HepG2 (cell line): ENCODE results near the gene LRRC8D. TPM values are rescaled to one million over a fixed set of nuclear protein-coding genes. Genes with fewer than 3 reads are reported as not detected.

Experiments used
- ATAC-seq: fragments of 200-7000 bp; cut with Tn5 transposase; 3 replicates; pipeline ENCODE4 v1.9.1; 2020; ENCODE audit warnings: mild to moderate bottlenecking, moderate library complexity
- BruUV-seq: library from RNA; stranded (reverse); fragments of 400-500 nt; replicated peaks from 2 replicates; lab custom pipeline; 2021; lab: Mats Ljungman, UMichigan
- CTCF ChIA-PET: fragments of 300-600 bp; formaldehyde crosslinking; extraction: SDS; loops from one replicate; lab custom pipeline; 2021; ENCODE audit warnings: low total read pairs, inconsistent platforms, low intra/inter-chr PET ratio; lab: Yijun Ruan, JAX
- POLR2A ChIA-PET: fragments of 350-600 bp; sonication (Branson Sonifier 250); formaldehyde crosslinking; loops from one replicate; lab custom pipeline; 2020; ENCODE audit warnings: antibody characterized with exemption, inconsistent platforms; lab: Yijun Ruan, JAX
- DNase-seq: peaks from one replicate; pipeline ENCODE4 v3.0.0-alpha.2; 2015; ENCODE audit warnings: low spot score
- FAIRE-seq: peaks from 3 replicates; lab custom pipeline; 2011; peaks lifted over from hg19 to GRCh38; lab: Jason Lieb, UNC
- H2AFZ ChIP-seq: one replicate; pipeline ENCODE4 v1.6.1; 2011; ENCODE audit warnings: low read length, inconsistent platforms
- H3K27ac ChIP-seq: fragments of 300-600 bp; 3 replicates; pipeline ENCODE4 v1.8.0; 2011; ENCODE audit warnings: mixed run types, mild to moderate bottlenecking, mixed read lengths, low read length, inconsistent platforms; ENCODE audit not compliant: insufficient read depth; ENCODE audit errors: extremely low read length
- H3K27me3 ChIP-seq, 2 experiments: fragments of 200-600 bp in 1 of 2; 2 replicates in 1 of 2; 3 replicates in 1 of 2; pipeline versions ENCODE4 v1.6.0 to v1.8.0; 2011; ENCODE audit warnings: low read length in 2 of 2, mild to moderate bottlenecking in 2 of 2, moderate library complexity in 2 of 2, inconsistent platforms in 1 of 2; ENCODE audit not compliant: insufficient read depth in 2 of 2, control insufficient read depth in 1 of 2
- H3K36me3 ChIP-seq, 2 experiments: fragments of 200-600 bp in 1 of 2; replicated peaks in 1 of 2; 2 replicates in 1 of 2; 3 replicates in 1 of 2; pipeline versions ENCODE4 v1.5.1 to v1.8.0; 2011; ENCODE audit warnings: low read length in 2 of 2, inconsistent platforms in 1 of 2; ENCODE audit not compliant: insufficient read depth in 2 of 2, control insufficient read depth in 1 of 2
- H3K4me1 ChIP-seq: 2 replicates; pipeline ENCODE4 v1.5.1; 2012; ENCODE audit warnings: low read length, inconsistent platforms; ENCODE audit not compliant: insufficient read depth
- H3K4me2 ChIP-seq: 2 replicates; pipeline ENCODE4 v1.6.0; 2011; ENCODE audit warnings: low read depth, low read length, inconsistent platforms
- H3K4me3 ChIP-seq, 3 experiments: fragments of 200-600 bp in 1 of 3; sonication (generic), shearing (Covaris generic) in 1 of 3; replicated peaks in 1 of 3; 2 replicates each; pipeline ENCODE4 v1.5.1; 2011 to 2016; ENCODE audit warnings: low read length in 3 of 3, inconsistent platforms in 2 of 3, low read depth in 2 of 3, mild to moderate bottlenecking in 2 of 3, control low read depth in 1 of 3, mixed read lengths in 1 of 3; ENCODE audit not compliant: insufficient read depth in 1 of 3
- H3K79me2 ChIP-seq: one replicate; pipeline ENCODE4 v1.6.1; 2011; ENCODE audit warnings: low read length, inconsistent platforms; ENCODE audit not compliant: insufficient read depth
- H3K9ac ChIP-seq: 2 replicates; pipeline ENCODE4 v1.6.0; 2011; ENCODE audit warnings: mild to moderate bottlenecking, low read depth, low read length, inconsistent platforms; ENCODE audit not compliant: insufficient read depth
- H3K9me3 ChIP-seq: 2 replicates; pipeline ENCODE4 v1.5.1; 2012; ENCODE audit warnings: mild to moderate bottlenecking, low read length
- H4K20me1 ChIP-seq: 2 replicates; pipeline ENCODE4 v1.6.0; 2011; ENCODE audit warnings: inconsistent platforms, mild to moderate bottlenecking, low read length, moderate library complexity; ENCODE audit not compliant: insufficient read depth
- ARNTL ChIP-seq: sonication (generic); formaldehyde crosslinking; IDR thresholded peaks from 2 replicates; pipeline ENCODE4 v1.4.0; 2020; ENCODE audit warnings: mild to moderate bottlenecking, missing genetic modification reagents
- ASH2L ChIP-seq: fragments of 300-600, 200-600 bp; sonication (generic); IDR thresholded peaks from 2 replicates; pipeline ENCODE4 v1.7.0; 2017; ENCODE audit warnings: low read depth, mild to moderate bottlenecking, moderate library complexity, mixed read lengths, low read length; ENCODE audit not compliant: insufficient read length
- CEBPB ChIP-seq: IDR thresholded peaks from 2 replicates; pipeline ENCODE4 v1.6.1; 2011; ENCODE audit warnings: low read depth, low read length, improper control_type of control experiment, borderline replicate concordance
- CEBPZ ChIP-seq: IDR thresholded peaks from 2 replicates; pipeline ENCODE4 v1.6.1; 2012; ENCODE audit warnings: low read length, improper control_type of control experiment
- DPF2 ChIP-seq: sonication (generic); formaldehyde crosslinking; IDR thresholded peaks from 2 replicates; pipeline ENCODE4 v1.4.0; 2020; ENCODE audit warnings: mild to moderate bottlenecking, low read depth, missing genetic modification reagents, borderline replicate concordance
- GATAD1 ChIP-seq: IDR thresholded peaks from 2 replicates; pipeline ENCODE4 v1.6.1; 2016; ENCODE audit warnings: missing genetic modification reagents, missing compliant biosample characterization
- HHEX ChIP-seq: IDR thresholded peaks from 2 replicates; pipeline ENCODE4 v1.6.1; 2016; ENCODE audit warnings: control low read depth
- MAFG ChIP-seq: sonication (generic); formaldehyde crosslinking; IDR thresholded peaks from 2 replicates; pipeline ENCODE4 v1.5.1; 2020; ENCODE audit warnings: mild to moderate bottlenecking, missing genetic modification reagents
- MEF2D ChIP-seq: sonication (generic); formaldehyde crosslinking; IDR thresholded peaks from 2 replicates; pipeline ENCODE4 v1.5.1; 2020; ENCODE audit warnings: mild to moderate bottlenecking, missing genetic modification reagents
- PRDM4 ChIP-seq: sonication (generic); formaldehyde crosslinking; IDR thresholded peaks from 2 replicates; pipeline ENCODE4 v1.9.0; 2021; ENCODE audit warnings: missing genetic modification reagents, borderline replicate concordance
- PRMT3 ChIP-seq: sonication (generic); formaldehyde crosslinking; IDR thresholded peaks from 2 replicates; pipeline ENCODE4 v1.8.1; 2022; ENCODE audit warnings: low read depth, mild to moderate bottlenecking, moderate library complexity, missing genetic modification reagents, borderline replicate concordance
- SAP130 ChIP-seq: IDR thresholded peaks from 2 replicates; pipeline ENCODE4 v1.6.1; 2016; ENCODE audit warnings: low read depth
- SNAPC2 ChIP-seq: sonication (generic); formaldehyde crosslinking; IDR thresholded peaks from 2 replicates; pipeline ENCODE4 v1.8.1; 2022; ENCODE audit warnings: mild to moderate bottlenecking, missing genetic modification reagents
- SNAPC5 ChIP-seq: sonication (generic); formaldehyde crosslinking; IDR thresholded peaks from 2 replicates; pipeline ENCODE4 v1.8.1; 2023; ENCODE audit warnings: mild to moderate bottlenecking, missing genetic modification reagents, borderline replicate concordance
- TARDBP ChIP-seq: sonication (generic); formaldehyde crosslinking; IDR thresholded peaks from 2 replicates; pipeline ENCODE4 v1.8.0; 2022; ENCODE audit warnings: mild to moderate bottlenecking, missing genetic modification reagents
- ZFY ChIP-seq: sonication (generic); formaldehyde crosslinking; IDR thresholded peaks from 2 replicates; pipeline ENCODE4 v1.4.0; 2020; ENCODE audit warnings: missing genetic modification reagents
- ZKSCAN8 ChIP-seq: IDR thresholded peaks from 2 replicates; pipeline ENCODE4 v1.6.1; 2016; ENCODE audit warnings: borderline replicate concordance, missing genetic modification reagents, missing compliant biosample characterization
- ZMAT3 ChIP-seq: sonication (generic); formaldehyde crosslinking; conservative IDR thresholded peaks from 2 replicates; pipeline ENCODE4 v1.7.0; 2021; ENCODE audit warnings: missing genetic modification reagents
- ZNF207 ChIP-seq: fragments of 450-650 bp; IDR thresholded peaks from 2 replicates; pipeline ENCODE4 v1.6.1; 2016; ENCODE audit warnings: antibody characterized with exemption, borderline replicate concordance
- ZSCAN22 ChIP-seq: sonication (generic); formaldehyde crosslinking; IDR thresholded peaks from 2 replicates; pipeline ENCODE4 v1.4.0; 2020; ENCODE audit warnings: mild to moderate bottlenecking, missing genetic modification reagents
- WGBS: methylation state at CpG from one replicate; pipeline ENCODE4 v1.1.6; 2017; ENCODE audit warnings: low lambda C conversion rate; 5-methylcytosine and 5-hydroxymethylcytosine counted together
- in situ Hi-C: cut with HindIII; loops from 2 replicates; pipeline ENCODE4 v1.10.0; 2017; ENCODE audit warnings: low pct_unique_long_range_greater_than_20kb; ENCODE audit not compliant: extremely low pct_ligation_motif_present
- intact Hi-C: fragments of 100-400 bp; cut with micrococcal nuclease; formaldehyde crosslinking; loops from one replicate; pipeline ENCODE4 v1.10.0; 2022; ENCODE audit not compliant: unreplicated experiment
- polyA plus RNA-seq, 8 experiments: library from polyadenylated mRNA; depleted of rRNA in 3 of 8; stranded (reverse) in 7 of 8; unstranded in 1 of 8; fragments of >200 nt; fragmentation: Illumina TruSeq in 4 of 8; extraction: Trizol in 4 of 8; gene quantifications; 2 replicates each; pipeline versions ENCODE4 v1.2.1 to v1.2.3, GENCODE V29; 2011 to 2016; ENCODE audit warnings: low read depth in 4 of 8, missing spikeins in 1 of 8, mixed read lengths in 1 of 8; ENCODE audit not compliant: insufficient read depth in 1 of 8
- total RNA-seq, 5 experiments: library from RNA; depleted of rRNA; stranded (reverse); fragments of >200 nt; fragmentation: Illumina TruSeq; extraction: Trizol; gene quantifications; 2 replicates each; pipeline ENCODE4 v1.2.3, GENCODE V29; 2016; ENCODE audit warnings: low read depth in 1 of 5

Gene LRRC8D
- total and polyA plus RNA-seq, 2 of the 13 experiments (the other 11 are each of a cell fraction or from before 2014, with no cell fraction given): 29.9 to 45.5 TPM

- peaks cover 75% of the 10 kb centered on the region for H3K79me2 ChIP-seq
- H3K27ac ChIP-seq: peak overlapping the region; percentile 97
- in situ Hi-C loops (no loop called here), intact Hi-C loops (no loop called here)
- H3K9me3 ChIP-seq: no peaks in the 10 kb centered on the region
- no TSS peak for BruUV-seq
- no peak overlapping the region for H3K4me3 ChIP-seq
- peak overlapping the region; percentile 12; the same call in 1 of the 2 replicates for H3K9ac ChIP-seq
- H3K4me2 ChIP-seq: peak overlapping the region; percentile 52
- H2AFZ ChIP-seq: no peak overlapping the region
- WGBS: 43% methylated on average over 3 of the region's 3 CpGs
- ChIA-PET POLR2A (interaction anchor here (6.2 kb wide), 1 partner anchor 11 kb away, joined by 115 read pairs; the partner anchor contains the start of gene LRRC8D), CTCF (no interaction called here)
- no peaks in the 10 kb centered on the region for H3K27me3 ChIP-seq
- FAIRE-seq (no peak), DNase-seq (peak; percentile 56), ATAC-seq (no peak)
- H4K20me1 ChIP-seq: peaks cover 5% of the 10 kb centered on the region; the same call in 1 of the 2 replicates
- H3K36me3 ChIP-seq: 0 out of 5 replicates have a peak, but pooled peaks cover 0 to 2% of the 10 kb centered on the region in 2 experiments
- peaks cover 93% of the 10 kb centered on the region for H3K4me1 ChIP-seq
- TF ChIP-seq ZFY (CRISPR knock-in tag) (no peak), DPF2 (CRISPR knock-in tag) (no peak), HHEX (CRISPR knock-in tag) (no peak), MAFG (CRISPR knock-in tag) (no peak), TARDBP (CRISPR knock-in tag) (0 out of 2 replicates have a peak, but pooled peaks have one; percentile 29), GATAD1 (no peak), CEBPZ (no peak), PRMT3 (CRISPR knock-in tag) (no peak), PRDM4 (CRISPR knock-in tag) (no peak), ZNF207 (no peak), SNAPC2 (CRISPR knock-in tag) (0 out of 2 replicates have a peak, but pooled peaks have one; percentile 24), ASH2L (no peak), ZMAT3 (CRISPR knock-in tag) (no peak), SAP130 (no peak), ZSCAN22 (CRISPR knock-in tag) (no peak), CEBPB (no peak), MEF2D (CRISPR knock-in tag) (0 out of 2 replicates have a peak, but pooled peaks have one; percentile 39), SNAPC5 (CRISPR knock-in tag) (0 out of 2 replicates have a peak, but pooled peaks have one; percentile 50), ZKSCAN8 (CRISPR knock-in tag) (peak; percentile 53; the same call in 1 of the 2 replicates), ARNTL (CRISPR knock-in tag) (no peak)
Observed at GRCh38 chr1:89834083-89834704, 13.4 kb downstream of the LRRC8D start.
